Body of pancreas (tissue), 4 donors: ENCODE measurements around the gene UBE2L5. TPM values are rescaled to one million over a fixed set of nuclear protein-coding genes. Genes with fewer than 3 reads are reported as not detected.

ENCODE experiments used
- ATAC-seq: fragments of 150-250 bp; one replicate; pipeline ENCODE4 v1.9.1; 2016
- DNase-seq, 4 donors: peaks; one replicate each; pipeline ENCODE4 v3.0.0-alpha.2; 2019
- H3K27ac ChIP-seq, 4 donors: fragments of 200-600 bp; sonication (generic); 1 replicate in 3 of 4; 2 replicates in 1 of 4; pipeline versions ENCODE4 v1.5.1 to v1.6.1; 2016 to 2019; ENCODE audit warnings: mild to moderate bottlenecking in 1 of 4, mixed read lengths in 1 of 4, moderate library complexity in 1 of 4
- H3K27me3 ChIP-seq, 2 donors: fragments of 200-600 bp; sonication (generic); one replicate each; pipeline ENCODE4 v1.6.0; 2016; ENCODE audit warnings: mild to moderate bottlenecking in 1 of 2
- H3K36me3 ChIP-seq, 2 donors: fragments of 200-600 bp; sonication (generic); replicated peaks in 1 of 2; 2 replicates each; pipeline ENCODE4 v1.5.1; 2016; ENCODE audit warnings: low read depth in 2 of 2; ENCODE audit not compliant: insufficient read depth in 1 of 2
- H3K4me1 ChIP-seq: fragments of 200-600 bp; sonication (generic); one replicate; pipeline ENCODE4 v1.6.0; 2016
- H3K4me3 ChIP-seq, 2 donors: fragments of 200-600 bp; sonication (generic); 1 replicate in 1 of 2; 2 replicates in 1 of 2; pipeline ENCODE4 v1.5.1; 2016 to 2019
- H3K9me3 ChIP-seq, 3 donors: fragments of 200-600 bp; sonication (generic); 1 replicate in 2 of 3; 2 replicates in 1 of 3; pipeline ENCODE4 v1.5.1; 2016
- POLR2A ChIP-seq, 3 donors: fragments of 450-650 bp; IDR thresholded peaks; one replicate each; pipeline ENCODE4 v1.6.1; 2016; ENCODE audit warnings: antibody characterized with exemption in 3 of 3, mild to moderate bottlenecking in 2 of 3
- WGBS, 2 donors: methylation state at CpG; one replicate each; pipeline ENCODE4 v1.1.5; 2017; 5-methylcytosine and 5-hydroxymethylcytosine counted together
- intact Hi-C: fragments of 100-400 bp; cut with DNase I; formaldehyde crosslinking; loops from one replicate; pipeline ENCODE4 v1.15.1; 2023
- total RNA-seq, 2 donors: library from RNA; depleted of rRNA; stranded (reverse); fragments of >200 nt; gene quantifications; one replicate each; pipeline ENCODE4 v1.1.0, GENCODE V29; 2016
- TF ChIP-seq, protein P1 (sequence below), 7 experiments: fragments of 450-650 bp in 4 of 7; fragments of 200-600 bp in 3 of 7; sonication (generic) in 3 of 7; IDR thresholded peaks; one replicate each; pipeline ENCODE4 v1.5.1; 2016 to 2019; ENCODE audit warnings: antibody characterized with exemption in 7 of 7

Gene UBE2L5
- total RNA-seq, 2 donors from 2014 or later, result not detected

DNA sequence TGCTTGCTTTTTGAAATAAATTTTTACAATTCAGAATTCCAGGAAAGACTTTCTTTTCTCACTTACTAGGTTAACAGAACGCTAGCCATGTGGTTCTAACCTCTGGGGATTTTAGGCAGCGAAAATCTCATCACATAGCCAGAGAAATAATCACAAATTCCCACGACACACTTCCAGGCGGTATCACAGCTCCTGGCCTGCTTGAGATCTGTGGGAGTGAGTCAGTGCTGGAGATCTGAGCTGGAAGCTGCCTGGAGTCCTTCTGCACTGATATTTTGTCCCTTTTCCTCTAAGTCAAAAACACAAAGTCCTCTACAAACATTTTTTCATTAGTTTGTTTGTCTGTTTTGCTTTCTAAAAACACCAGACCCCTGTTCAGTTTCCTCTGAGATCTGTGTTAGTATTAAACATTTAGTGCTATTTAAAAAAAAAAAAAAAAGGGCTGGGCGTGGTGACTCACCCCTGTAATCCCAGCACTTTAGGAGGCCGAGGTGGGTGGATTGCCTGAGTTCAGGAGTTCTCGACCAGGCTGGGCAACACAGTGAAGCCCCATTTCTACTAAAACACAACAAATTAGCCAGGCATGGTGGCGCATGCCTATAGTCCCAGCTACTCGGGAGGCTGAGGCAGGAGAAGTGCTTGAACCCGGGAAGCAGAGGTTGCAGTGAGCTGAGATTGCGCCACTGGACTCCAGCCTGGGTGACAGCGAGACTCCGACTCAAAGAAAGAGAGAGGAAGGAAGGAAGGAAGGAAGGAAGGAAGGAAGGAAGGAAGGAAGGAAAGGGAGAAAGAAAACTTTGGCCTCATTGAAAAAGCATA, 12.2 kb upstream of the UBE2L5 start:
- no peak overlapping the region for H3K4me3 ChIP-seq
- peaks cover 10% of the 10 kb centered on the region for H3K4me1 ChIP-seq
- no peaks in the 10 kb centered on the region for H3K27me3 ChIP-seq
- DNase-seq (peak in 1 of 4 donors; percentile 31), ATAC-seq (no peak)
- no peak overlapping the region for H3K27ac ChIP-seq
- H3K9me3 ChIP-seq, result no peaks in the 10 kb centered on the region
- 83 to 84% methylated on average over 13 of the region's 13 CpGs for WGBS, 2 donors
- no peaks in the 10 kb centered on the region for H3K36me3 ChIP-seq
- TF ChIP-seq, protein P1, sequence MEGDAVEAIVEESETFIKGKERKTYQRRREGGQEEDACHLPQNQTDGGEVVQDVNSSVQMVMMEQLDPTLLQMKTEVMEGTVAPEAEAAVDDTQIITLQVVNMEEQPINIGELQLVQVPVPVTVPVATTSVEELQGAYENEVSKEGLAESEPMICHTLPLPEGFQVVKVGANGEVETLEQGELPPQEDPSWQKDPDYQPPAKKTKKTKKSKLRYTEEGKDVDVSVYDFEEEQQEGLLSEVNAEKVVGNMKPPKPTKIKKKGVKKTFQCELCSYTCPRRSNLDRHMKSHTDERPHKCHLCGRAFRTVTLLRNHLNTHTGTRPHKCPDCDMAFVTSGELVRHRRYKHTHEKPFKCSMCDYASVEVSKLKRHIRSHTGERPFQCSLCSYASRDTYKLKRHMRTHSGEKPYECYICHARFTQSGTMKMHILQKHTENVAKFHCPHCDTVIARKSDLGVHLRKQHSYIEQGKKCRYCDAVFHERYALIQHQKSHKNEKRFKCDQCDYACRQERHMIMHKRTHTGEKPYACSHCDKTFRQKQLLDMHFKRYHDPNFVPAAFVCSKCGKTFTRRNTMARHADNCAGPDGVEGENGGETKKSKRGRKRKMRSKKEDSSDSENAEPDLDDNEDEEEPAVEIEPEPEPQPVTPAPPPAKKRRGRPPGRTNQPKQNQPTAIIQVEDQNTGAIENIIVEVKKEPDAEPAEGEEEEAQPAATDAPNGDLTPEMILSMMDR (IDR thresholded peaks at IDR 0.05), result no peak
- TF ChIP-seq POLR2A (IDR thresholded peaks at IDR 0.05), result no peak
- intact Hi-C loops, result no loop called here

DNA sequence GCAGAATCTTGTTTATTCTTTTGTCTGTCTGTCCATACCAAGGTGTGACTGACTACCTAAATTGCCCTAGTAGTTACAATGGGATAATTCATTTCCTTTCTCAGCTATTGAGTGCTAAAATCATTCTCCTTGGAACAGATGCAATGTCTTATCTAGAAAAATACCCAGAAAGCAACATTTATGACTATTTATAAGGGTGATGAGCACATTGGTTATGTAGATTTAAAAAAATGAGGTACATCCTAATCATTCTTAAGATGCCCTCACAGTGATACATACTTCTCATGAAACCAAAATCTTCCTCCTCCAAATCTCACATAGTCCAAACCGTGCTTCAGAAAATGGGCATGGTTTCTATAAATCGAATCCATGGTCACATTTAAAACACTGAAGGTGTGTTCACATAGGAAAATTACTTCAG, 11.6 kb upstream of the UBE2L5 start:
- H3K27me3 ChIP-seq, result no peaks in the 10 kb centered on the region
- intact Hi-C loops, result no loop called here
- DNase-seq, result no peak
- 71 to 96% methylated on average over 2 of the region's 2 CpGs for WGBS, 2 donors
- ATAC-seq, result no peak
- TF ChIP-seq, protein P1 (IDR thresholded peaks at IDR 0.05), result no peak
- no peak for TF ChIP-seq POLR2A (IDR thresholded peaks at IDR 0.05)
- H3K4me1 ChIP-seq, result peaks cover 10% of the 10 kb centered on the region
- H3K9me3 ChIP-seq, result no peaks in the 10 kb centered on the region
- H3K4me3 ChIP-seq, result no peak overlapping the region
- no peaks in the 10 kb centered on the region for H3K36me3 ChIP-seq
- no peak overlapping the region for H3K27ac ChIP-seq

DNA sequence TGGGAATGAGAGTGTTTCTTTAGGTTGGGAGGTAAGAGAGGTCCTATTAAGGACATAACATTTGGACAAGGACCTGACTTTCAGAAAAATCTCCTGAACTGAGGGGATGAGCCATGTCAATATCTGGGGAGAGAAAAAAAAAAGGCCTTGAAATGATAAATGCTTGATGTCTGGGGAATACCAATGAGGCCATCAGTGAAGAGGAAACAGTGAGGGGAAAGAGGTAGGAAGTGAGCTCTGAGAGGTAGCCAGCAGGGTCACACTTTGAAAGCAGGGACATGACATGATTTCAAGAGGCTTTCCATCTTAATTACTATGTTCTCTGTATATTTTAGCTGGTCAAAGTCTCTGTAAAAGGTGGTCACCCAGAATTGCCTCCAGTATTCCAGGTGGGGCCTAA, 9.9 kb upstream of the UBE2L5 start:
- intact Hi-C loops, result no loop called here
- Histone ChIP-seq H3K9me3 (no peaks in the 10 kb centered on the region), H3K27me3 (no peaks in the 10 kb centered on the region), H3K36me3 (no peaks in the 10 kb centered on the region), H3K4me3 (no peak overlapping the region), H3K4me1 (peaks cover 10% of the 10 kb centered on the region), H3K27ac (no peak overlapping the region)
- DNase-seq (no peak), ATAC-seq (no peak)
- TF ChIP-seq, protein P1 (IDR thresholded peaks at IDR 0.05), result no peak
- TF ChIP-seq POLR2A (IDR thresholded peaks at IDR 0.05), result no peak

DNA sequence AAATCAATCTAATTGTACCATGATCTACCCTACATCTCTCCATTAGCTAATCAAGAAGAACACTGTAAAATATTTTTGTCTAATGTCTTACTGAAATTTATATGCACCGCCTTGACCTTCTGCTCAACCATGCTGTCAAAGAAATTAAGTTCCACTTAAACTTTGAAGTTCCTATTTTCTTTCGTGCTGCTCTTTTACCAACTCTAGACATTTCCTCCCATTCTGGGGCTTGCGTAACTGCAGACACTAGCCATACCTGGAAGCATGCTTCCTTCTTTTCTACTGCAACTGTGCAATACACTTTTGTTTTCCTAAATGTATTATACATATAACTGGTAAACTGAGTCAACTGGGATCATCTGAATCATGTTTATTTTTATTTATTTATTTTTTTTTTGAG, 8.5 kb upstream of the UBE2L5 start:
- 59 to 97% methylated on average over 2 to 3 of the region's 3 CpGs for WGBS, 2 donors
- DNase-seq, result no peak
- TF ChIP-seq POLR2A (IDR thresholded peaks at IDR 0.05), result no peak
- TF ChIP-seq, protein P1 (IDR thresholded peaks at IDR 0.05), result no peak
- H3K27me3 ChIP-seq, result no peaks in the 10 kb centered on the region
- no peak for ATAC-seq
- intact Hi-C loops, result no loop called here
- H3K4me3 ChIP-seq, result no peak overlapping the region
- no peak overlapping the region for H3K27ac ChIP-seq
- H3K36me3 ChIP-seq, result no peaks in the 10 kb centered on the region
- H3K9me3 ChIP-seq, result no peaks in the 10 kb centered on the region
- peaks cover 2% of the 10 kb centered on the region for H3K4me1 ChIP-seq
